HG02571 (cell line): ENCODE results near the gene ZEB1.
"Not testable (repeated sequence)": the region's sequence is repeated elsewhere in the genome, so short reads cannot be mapped to it uniquely, and the experiment has no call there.

Experiments
- ATAC-seq: cut with Tn5 transposase; IDR thresholded peaks from one replicate; pipeline ENCODE4 v1.9.1; 2021; ENCODE audit warnings: mild to moderate bottlenecking, moderate library complexity; ENCODE audit not compliant: unreplicated experiment

Gene ZEB1

DNA sequence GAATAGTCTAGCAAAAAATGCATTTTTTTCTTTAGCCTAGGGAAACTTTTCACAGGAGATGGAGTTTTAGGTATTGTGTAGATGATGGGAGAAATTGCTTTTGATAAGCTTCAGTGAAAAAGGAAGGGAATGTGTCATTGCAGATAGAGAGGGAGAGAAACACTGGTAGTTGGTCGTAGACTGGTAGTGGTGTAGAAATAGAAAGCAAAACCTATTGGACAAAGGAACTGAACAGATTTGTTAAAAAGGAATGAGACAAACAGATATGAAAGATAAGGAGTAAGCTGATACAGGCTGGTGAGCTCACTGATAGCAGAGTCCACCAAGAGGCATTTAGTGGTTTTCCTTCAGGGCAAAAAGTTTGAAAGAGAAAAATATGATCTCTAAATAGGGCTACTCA, 94.3 kb downstream of the ZEB1 start:
- ATAC-seq = no peak

DNA sequence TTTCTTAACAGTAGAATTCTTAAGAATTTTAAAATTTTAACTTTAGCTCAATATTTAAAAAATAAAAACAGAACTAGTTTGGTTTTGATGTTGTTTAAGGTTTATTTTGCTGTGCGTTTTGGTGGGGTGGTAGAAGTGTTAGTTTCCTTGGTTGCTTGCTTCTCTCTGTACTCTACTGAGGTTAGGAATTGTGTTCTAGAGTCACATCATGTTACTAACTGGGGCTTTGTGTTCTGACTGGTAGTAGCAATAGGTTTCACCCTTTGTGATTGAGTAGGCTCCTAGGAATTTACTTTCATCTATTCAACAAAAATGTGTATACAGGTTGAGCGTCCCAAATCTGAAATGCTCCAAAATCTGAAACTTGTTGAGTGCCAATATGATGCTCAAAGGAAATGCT, 99.5 kb downstream of the ZEB1 start:
- no peak for ATAC-seq

DNA sequence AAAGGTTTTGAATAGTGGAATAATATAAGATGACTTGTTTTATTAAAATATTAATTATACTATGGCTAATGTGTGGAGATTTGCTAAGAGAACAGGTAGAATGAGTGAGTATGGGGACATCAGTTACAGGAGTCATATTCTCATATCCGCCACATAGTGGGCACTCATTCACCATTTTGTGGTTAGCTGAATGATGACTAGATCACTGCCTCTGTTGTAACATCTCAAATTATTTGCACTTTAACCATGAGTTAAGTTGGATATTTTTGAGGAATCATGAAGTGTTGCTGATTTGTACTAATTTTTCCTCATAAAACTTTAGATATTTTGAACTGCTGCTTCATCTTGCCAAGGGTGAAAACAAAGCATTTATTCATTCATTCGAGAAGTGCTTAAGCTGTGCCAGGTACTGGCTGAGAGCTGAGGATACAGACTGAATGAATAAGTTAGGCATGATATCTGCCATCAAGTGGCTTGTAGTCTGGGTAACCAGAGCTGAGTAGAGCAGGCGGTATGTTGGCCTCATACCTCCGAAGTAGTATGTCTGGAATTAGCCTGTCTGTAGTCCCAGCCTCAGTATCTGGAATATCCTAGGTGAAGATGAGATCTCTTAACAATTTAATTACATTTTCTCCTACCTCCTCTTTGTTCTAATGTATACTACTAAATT, 100.5 kb downstream of the ZEB1 start:
- ATAC-seq = no peak

DNA sequence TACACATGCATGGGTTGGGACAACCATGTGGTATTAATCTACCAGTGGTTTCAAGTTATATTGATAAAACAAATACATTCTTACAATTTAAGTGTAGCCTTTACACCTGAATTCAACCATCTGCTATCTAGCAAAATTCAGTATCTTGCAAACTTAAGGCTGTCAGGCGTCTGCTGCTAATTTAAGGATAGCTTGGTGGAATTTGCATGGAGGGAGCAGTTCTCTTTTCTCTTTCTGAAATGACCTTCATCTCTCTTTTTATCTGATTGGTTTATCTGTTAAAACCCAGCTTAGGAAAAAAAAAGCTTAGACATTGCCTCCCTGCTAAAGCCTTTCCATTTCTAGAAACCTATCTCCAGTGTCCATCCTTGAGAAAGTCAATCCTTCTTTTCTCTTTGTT, 102.3 kb downstream of the ZEB1 start:
- no peak for ATAC-seq

DNA sequence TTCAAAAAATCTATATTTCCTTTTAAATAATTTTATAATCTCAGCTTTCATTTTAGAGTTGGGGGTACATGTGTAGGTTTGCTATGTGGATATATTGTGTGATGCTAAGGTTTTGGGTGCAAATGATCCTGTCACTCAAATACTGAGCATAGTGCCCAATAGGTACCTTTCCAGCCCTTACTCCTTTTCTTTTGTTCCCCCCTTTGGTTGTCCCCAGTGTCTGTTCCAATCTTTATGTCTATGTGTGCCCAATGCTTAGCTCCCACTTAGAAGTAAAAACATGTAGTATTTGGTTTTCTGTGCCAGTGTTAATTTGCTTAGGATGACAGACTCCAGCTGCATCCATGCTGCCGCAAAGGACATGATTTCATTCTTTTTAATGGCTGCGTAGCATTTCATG, 103.6 kb downstream of the ZEB1 start:
- ATAC-seq = no peak

DNA sequence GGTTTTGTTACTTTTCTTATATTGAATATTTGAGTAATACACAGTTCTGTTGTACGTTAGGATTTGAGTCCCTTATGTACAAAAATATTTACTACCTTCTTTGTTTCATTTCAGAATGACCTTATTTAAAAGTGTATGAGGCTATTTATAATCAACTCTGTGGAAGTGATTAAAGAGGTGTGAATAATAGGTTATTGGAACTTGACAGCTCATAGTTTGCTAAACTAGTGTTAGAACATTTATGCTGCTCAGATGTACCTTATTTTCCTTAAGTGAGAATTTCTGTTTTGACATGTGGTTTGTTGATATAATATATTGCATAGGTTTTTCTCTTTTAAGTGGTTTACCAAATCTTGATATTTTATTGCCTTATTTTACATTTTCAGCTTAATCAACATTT, 105.5 kb downstream of the ZEB1 start:
- no peak for ATAC-seq

DNA sequence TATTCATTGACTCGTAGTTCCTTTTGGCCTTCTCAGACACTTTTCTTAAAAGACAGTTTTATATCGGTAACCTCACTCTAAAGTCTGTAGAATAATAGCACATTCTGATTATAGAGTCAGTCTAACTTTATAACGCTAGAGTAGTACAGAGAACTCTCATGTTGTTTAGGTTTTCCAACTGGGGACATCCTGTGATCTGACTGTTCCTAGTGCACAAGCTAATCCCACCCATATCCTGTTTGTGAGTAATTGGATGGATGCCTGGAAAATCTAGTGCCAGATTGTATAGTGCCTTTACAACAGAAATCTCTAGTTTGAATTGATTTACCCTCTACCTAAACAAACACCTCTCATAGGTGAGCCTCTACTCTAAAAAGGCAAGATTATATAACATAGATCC, 107.4 kb downstream of the ZEB1 start:
- ATAC-seq = no peak

DNA sequence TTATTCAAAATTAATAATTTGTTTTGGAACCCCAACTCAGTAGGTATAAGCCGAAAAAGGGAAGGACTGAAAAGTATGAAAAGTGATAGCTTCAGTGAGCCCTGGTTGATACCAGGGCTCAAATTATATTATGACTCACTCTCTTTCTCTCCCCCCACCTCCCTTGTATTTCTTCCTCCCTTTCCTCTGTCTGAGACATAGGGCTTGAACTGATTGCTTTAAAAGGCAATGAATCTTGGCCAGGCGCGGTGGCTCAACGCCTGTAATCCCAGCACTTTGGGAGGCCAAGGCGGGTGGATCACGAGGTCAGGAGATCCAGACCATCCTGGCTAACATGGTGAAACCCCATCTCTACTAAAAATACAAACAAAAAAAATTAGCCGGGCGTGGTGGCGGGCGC, 108.3 kb downstream of the ZEB1 start:
- ATAC-seq = not testable (repeated sequence)

DNA sequence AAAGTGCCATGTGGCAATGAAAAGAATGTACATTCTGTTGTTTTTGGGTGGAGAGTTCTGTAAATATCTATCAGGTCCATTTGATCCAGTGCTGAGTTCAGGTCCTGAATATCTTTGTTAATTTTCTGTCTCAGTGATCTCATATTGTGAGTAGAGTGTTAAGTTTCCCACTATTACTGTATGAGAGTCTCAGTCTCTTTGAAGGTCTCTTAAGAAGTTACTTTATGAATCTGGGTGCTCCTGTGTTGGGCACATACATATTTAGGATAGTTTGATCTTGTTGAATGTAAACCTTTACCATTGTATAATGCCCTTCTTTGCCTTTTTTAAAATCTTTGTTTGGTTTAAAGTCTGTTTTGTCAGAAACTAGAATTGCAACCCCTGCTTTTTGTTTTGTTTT, 109.5 kb downstream of the ZEB1 start:
- ATAC-seq = not testable (repeated sequence)

DNA sequence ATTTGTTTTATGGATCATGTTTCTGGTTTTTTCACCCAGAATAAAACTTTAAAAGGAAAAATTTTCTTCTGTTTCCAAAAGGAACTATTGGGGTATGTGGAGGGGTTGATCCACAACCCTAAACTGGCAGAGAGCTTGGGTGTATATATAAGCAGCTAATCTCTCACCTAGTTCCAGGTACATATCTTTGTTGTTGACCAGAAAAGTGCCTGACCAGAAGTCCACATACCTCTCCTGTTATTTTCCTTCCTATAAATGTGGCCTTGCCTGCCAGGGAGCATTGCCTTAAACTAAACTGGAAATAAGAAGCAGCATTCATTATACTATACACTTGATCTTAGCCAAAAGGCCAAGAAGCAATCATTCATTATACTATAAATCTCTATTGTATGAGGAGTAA, 112.0 kb downstream of the ZEB1 start:
- ATAC-seq = no peak

DNA sequence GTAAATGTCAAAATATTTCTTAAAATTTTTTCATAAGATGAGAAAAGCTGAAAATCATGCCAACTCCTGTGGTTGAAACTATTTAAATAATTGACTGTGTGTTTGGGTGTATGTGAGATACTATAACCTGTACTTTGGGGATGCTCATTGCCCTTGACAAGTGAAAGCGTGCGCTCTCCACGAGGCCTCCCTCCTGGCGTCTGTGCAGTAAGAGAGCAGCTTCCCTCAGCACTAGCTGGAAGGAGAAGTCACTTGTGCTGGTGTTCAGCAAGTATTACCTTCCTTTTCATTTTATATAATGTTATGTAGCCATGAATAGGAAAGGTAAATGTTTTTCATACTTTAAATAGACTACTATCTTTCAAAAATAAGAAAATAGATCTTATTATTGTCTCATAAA, 118.9 kb downstream of the ZEB1 start:
- ATAC-seq = no peak

DNA sequence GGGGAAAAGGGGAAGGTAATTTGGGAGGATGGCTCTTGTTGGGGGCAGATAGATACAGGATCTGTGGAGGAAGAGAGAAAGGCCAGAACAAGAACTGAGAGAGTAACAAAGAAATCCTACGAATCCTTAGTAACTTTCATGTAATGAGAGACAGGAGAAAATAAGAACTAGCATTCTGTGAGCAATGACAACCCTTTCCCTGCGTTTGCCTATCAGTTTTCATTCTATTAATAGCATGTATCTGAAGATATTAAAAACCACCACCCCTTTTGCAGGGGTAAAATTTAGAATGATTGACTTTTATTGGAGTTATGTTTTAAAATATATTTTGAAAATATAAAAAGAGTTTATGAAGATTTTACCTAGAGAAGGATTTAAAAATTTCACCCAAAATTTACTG, 132.8 kb downstream of the ZEB1 start:
- no peak for ATAC-seq

DNA sequence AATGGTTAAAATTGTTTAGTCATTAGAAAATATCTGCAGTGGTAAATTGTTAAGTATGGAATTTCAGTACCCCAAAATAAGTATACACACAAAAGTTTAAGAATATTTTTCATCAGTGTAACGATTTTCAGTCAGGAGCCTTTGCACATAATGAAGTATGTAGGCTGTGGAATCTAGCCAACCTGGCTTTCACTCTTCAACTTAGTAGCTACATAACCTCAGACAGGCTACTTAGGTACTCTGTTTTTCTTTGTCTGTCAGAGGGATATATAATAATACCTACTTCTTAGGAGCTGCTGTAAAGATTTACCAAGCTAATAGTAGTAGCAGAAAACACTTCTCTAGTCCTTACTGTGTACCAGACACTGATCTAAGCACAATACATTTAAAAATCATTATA, 137.5 kb downstream of the ZEB1 start:
- no peak for ATAC-seq

DNA sequence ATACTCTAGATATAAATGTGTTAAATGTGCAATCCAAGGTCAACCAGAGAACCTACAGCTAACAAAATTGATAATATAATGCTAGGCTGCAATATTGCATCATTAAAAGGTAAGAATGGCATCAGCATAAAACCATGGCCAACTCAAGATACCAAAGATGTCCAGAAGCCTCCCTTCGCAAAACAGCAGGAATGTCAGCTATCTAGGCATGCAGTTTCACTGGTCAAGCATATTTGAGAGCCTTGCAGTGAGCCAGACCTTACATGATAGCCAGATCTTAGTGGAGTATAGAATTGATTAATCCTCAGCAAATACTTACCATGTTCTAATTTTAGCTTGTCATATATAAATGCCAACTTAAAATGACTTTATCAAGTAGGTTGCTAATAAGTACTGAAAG, 138.8 kb downstream of the ZEB1 start:
- ATAC-seq = no peak

DNA sequence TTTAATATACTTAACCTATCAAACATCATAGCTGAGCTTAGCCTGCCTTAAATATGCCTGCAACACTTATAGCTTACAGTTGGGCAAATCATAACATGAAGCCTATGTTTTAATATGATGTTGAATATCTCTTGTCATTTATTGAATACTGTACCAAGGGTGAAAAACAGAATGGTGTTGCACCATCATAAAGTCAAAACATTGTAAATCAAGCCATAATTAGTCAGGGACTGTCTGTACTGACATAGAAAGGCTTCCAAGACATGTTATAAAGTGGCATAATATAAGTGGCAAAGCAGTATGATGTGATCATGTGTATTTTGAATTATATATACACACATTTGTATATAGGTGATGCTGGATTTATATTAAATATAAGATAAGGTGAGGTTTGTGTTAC, 140.0 kb downstream of the ZEB1 start:
- no peak for ATAC-seq

DNA sequence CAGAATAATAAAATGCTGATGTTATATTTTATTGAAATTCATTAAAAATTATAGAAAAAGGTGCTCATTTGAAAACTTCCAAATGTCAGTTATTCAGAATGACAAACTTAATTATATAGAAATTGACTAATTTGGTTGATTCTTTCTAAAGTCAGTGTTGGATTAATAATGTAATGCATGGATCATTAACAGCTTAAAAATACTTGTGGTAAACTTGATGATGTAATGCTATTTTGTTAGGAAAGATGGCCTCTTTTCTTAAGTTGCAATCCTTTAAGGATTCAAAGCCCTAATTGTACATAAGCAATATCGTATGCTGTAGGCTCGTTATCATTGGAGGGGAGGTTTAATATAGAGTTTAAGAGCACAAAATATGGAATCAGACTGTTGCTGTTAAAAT, 141.2 kb downstream of the ZEB1 start:
- ATAC-seq = no peak

DNA sequence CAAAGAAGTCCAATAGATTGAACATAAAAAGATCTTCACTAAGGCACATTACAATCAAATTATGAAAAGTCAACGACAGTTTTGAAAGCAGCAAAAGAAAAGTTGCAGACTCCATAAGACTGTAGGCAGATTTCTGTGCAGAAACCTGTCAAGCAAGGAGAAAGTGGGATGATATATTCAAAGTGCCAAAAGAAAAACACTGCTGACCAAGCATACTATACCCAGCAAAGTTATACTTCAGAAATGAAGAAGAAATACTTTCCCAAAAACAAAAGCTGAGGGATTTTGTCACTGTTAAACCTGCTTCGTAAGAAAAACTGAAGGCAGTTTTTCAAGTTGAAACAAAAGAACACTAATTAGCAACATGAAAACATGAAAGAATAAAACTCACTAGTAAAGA, 145.5 kb downstream of the ZEB1 start:
- ATAC-seq = no peak

DNA sequence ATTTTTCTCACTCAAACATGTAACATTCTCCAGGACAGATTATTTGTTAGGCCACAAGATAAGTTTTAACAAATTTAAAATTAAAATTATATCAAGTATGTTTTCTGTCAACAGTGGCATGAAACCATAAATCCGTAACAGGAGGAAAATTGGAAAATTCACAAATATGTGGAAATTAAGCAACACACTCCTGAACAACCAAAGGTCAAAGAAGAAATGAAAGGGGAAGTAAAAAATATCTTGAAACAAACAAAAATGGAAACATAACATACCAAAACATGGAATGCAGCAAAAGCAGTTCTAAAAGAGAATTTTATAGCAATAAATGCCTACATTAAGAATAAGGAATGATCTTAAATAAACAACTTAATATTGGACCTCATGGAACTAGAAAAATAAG, 147.3 kb downstream of the ZEB1 start:
- ATAC-seq = no peak

DNA sequence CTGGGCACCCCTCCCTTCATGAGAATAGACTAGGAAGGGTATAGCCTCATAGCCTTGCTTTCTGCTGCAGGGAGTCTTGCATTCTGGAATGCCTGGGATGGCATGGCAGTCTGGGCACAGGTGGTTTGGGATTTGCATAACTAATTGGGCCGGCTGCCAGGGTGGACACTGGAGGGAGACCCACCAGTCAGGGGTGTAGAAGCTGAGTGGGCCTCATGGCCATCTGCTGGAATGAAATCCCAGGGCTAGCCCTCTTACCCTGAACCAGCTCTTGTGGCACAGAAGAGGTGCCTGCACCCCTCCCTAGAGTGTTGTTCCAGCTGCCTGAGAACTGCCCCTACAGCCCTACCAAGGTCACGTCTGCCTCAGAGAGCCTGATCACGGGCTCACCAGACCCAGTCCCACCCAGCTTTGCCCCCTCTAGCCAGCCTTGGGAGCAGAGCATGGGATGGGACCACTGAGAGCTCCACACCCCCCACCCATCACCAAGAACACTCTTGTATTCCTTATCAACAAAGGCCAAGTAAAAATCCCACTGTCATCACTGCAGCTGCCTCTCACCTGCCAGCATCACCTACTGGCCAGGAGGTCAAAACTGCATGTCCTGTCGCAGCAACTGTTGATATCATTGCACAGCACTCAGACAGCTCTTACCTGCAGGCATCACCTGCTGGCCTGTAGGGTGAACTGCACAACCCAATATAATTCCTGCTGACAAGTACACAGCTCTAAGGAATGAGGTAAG, 148.9 kb downstream of the ZEB1 start:
- no peak for ATAC-seq

DNA sequence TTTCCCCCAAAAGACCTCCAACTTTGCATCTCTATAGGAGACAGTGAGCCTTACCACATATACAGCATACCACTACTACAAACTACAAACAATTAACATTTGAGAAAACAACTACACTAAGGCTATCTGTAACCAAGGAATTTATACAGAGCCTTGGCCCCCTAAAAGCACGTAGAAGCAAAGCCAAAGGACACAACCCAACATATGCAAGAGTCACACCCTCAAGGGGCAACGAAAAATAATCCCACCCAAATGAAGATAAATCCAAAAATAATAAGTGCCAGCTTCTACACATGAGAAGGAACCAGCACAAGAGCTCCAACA, 149.5 kb downstream of the ZEB1 start:
- no peak for ATAC-seq

DNA sequence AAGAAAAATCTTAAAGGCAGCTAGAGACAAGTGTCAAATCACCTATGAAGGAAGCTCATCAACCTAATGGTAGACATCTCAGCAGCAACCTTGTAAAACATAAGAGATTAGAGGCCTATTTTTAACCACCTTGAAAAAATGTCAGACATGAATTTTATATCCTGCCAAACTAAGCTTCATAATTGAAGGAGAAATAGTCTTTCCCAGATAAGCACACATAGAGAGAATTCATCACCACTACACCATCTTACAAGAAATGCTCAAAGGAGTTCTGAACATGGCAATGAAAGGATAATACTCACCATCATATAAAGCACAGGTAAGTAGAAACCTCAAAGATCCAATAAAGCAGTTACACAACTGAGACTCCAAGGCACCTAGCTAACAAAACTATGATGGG, 156.5 kb downstream of the ZEB1 start:
- no peak for ATAC-seq

DNA sequence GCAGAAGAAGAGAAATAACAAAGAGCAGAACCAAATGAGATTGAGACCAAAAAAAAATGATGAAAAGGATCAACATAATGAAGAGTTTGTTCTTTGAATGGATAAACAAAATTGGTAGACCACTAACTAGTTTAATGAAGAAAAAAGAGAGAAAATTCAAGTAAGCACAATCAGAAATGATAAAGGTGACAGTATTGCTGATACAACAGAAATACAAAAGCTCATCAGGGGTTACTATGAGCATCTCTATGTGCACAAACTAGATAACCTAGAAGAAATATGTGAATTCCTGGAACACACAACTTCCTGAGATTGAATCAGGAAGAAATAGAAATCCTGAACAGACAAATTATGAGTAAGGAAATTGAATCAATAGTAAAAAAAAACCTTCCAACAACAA, 157.1 kb downstream of the ZEB1 start:
- ATAC-seq = no peak

DNA sequence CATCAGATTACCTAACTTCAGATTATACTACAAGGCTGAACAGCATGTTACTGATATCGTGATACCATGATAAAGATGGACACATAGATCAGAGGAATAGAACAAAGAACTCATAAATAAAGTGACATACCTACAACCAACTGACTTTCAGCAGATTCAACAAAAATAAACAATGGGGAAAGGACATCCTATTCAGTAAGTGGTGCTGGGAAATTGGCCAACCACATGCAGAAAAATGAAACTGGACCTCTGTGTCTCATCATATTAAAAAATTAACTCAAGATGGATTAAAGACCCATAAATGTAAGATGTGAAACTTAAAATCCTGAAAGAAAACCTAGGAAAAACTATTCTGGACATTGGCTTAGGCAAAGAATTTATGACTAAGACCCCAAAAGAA, 158.6 kb downstream of the ZEB1 start:
- no peak for ATAC-seq
